H1 (cell line): ENCODE measurements around the gene MCF2L2. TPM values are rescaled to one million over a fixed set of nuclear protein-coding genes. Genes with fewer than 3 reads are reported as not detected.

ENCODE experiments used
- CTCF ChIA-PET: fragments of 300-600 bp; sonication (Branson Sonifier 250); formaldehyde crosslinking; loops from one replicate; lab custom pipeline; 2021; ENCODE audit not compliant: partially characterized antibody; lab: Charles Lee
- POLR2A ChIA-PET: fragments of 300-600 bp; sonication (Branson Sonifier 250); formaldehyde crosslinking; loops from one replicate; lab custom pipeline; 2021; ENCODE audit warnings: inconsistent platforms; ENCODE audit not compliant: partially characterized antibody; lab: Charles Lee
- DNase-seq, 2 experiments: peaks; one replicate each; pipeline versions ENCODE4 v3.0.0 to v3.0.0-alpha.2; 2010 to 2022; ENCODE audit warnings: low spot score in 2 of 2, low read depth in 1 of 2, mixed read lengths in 1 of 2
- FAIRE-seq: peaks from 2 replicates; lab custom pipeline; 2011; peaks lifted over from hg19 to GRCh38; lab: Jason Lieb, UNC
- H2AFZ ChIP-seq: 2 replicates; pipeline ENCODE4 v1.8.1; 2012; ENCODE audit warnings: low read length, inconsistent platforms
- H2AK5ac ChIP-seq: 2 replicates; pipeline ENCODE4 v1.6.1; 2013; ENCODE audit warnings: low read depth, low read length
- H2BK120ac ChIP-seq: replicated peaks from 2 replicates; pipeline ENCODE3; 2013; ENCODE audit warnings: low read depth, low read length, inconsistent platforms
- H2BK12ac ChIP-seq: 2 replicates; pipeline ENCODE4 v1.6.1; 2013; ENCODE audit warnings: low read depth, low read length
- H2BK15ac ChIP-seq: 2 replicates; pipeline ENCODE4 v1.6.1; 2013; ENCODE audit warnings: low read length
- H2BK20ac ChIP-seq: 2 replicates; pipeline ENCODE4 v1.6.1; 2013; ENCODE audit warnings: low read length
- H2BK5ac ChIP-seq: 2 replicates; pipeline ENCODE4 v1.6.1; 2013; ENCODE audit warnings: low read depth, low read length
- H3K14ac ChIP-seq: 2 replicates; pipeline ENCODE4 v1.6.1; 2013; ENCODE audit warnings: inconsistent platforms; ENCODE audit not compliant: insufficient read length
- H3K18ac ChIP-seq: 2 replicates; pipeline ENCODE4 v1.6.1; 2013; ENCODE audit warnings: low read length; ENCODE audit errors: extremely low read depth
- H3K23ac ChIP-seq: 2 replicates; pipeline ENCODE4 v1.6.1; 2013; ENCODE audit warnings: inconsistent platforms; ENCODE audit not compliant: insufficient read length
- H3K23me2 ChIP-seq: 2 replicates; pipeline ENCODE4 v1.6.1; 2013; ENCODE audit warnings: low read depth, low read length
- H3K27ac ChIP-seq: 2 replicates; pipeline ENCODE4 v1.6.1; 2011; ENCODE audit warnings: low read depth, low read length, inconsistent platforms
- H3K27me3 ChIP-seq, 4 experiments: replicated peaks in 1 of 4; 1 replicate in 1 of 4; 2 replicates in 3 of 4; pipeline versions ENCODE4 v1.6.1 to v1.8.1; 2011 to 2013; ENCODE audit warnings: low read length in 3 of 4, mild to moderate bottlenecking in 3 of 4, inconsistent platforms in 2 of 4, mixed read lengths in 2 of 4, moderate library complexity in 1 of 4; ENCODE audit not compliant: control insufficient read depth in 3 of 4, insufficient read depth in 3 of 4; ENCODE audit errors: extremely low read depth in 1 of 4
- H3K36me3 ChIP-seq, 4 experiments: 2 replicates each; pipeline versions ENCODE4 v1.6.1 to v1.8.1; 2011 to 2013; ENCODE audit warnings: mild to moderate bottlenecking in 4 of 4, low read length in 3 of 4, moderate library complexity in 2 of 4, control low read depth in 1 of 4, inconsistent platforms in 1 of 4; ENCODE audit not compliant: insufficient read depth in 4 of 4, control insufficient read depth in 2 of 4
- H3K4ac ChIP-seq: replicated peaks from 2 replicates; pipeline ENCODE3; 2013; ENCODE audit warnings: low read length, low read depth, mixed read lengths, inconsistent platforms; ENCODE audit not compliant: insufficient read length
- H3K4me1 ChIP-seq, 4 experiments: replicated peaks in 1 of 4; 1 replicate in 1 of 4; 2 replicates in 3 of 4; pipeline versions ENCODE4 v1.6.1 to v1.8.1; 2011 to 2013; ENCODE audit warnings: low read length in 3 of 4, inconsistent platforms in 2 of 4, mixed read lengths in 1 of 4; ENCODE audit not compliant: insufficient read depth in 4 of 4, control insufficient read depth in 3 of 4
- H3K4me2 ChIP-seq, 2 experiments: 2 replicates each; pipeline versions ENCODE4 v1.6.1 to v1.8.1; 2011 to 2013; ENCODE audit warnings: low read depth in 2 of 2, low read length in 2 of 2, control low read depth in 1 of 2, inconsistent platforms in 1 of 2, mild to moderate bottlenecking in 1 of 2; ENCODE audit not compliant: insufficient read depth in 1 of 2
- H3K4me3 ChIP-seq, 4 experiments: fragments of 200-600, 300-600 bp in 1 of 4; sonication (generic), shearing (Covaris generic), sonication (Bioruptor Twin) in 1 of 4; 2 replicates each; pipeline versions ENCODE4 v1.5.1 to v1.8.1; 2011 to 2016; ENCODE audit warnings: low read length in 4 of 4, low read depth in 3 of 4, control low read depth in 2 of 4, inconsistent platforms in 2 of 4, mild to moderate bottlenecking in 2 of 4, mixed read lengths in 1 of 4, moderate library complexity in 1 of 4; ENCODE audit not compliant: insufficient read depth in 2 of 4; ENCODE audit errors: extremely low read depth in 1 of 4
- H3K56ac ChIP-seq: replicated peaks from 2 replicates; pipeline ENCODE3; 2013; ENCODE audit warnings: low read depth, mild to moderate bottlenecking, mixed read lengths, low read length, inconsistent platforms; ENCODE audit not compliant: insufficient read length
- H3K79me1 ChIP-seq: 2 replicates; pipeline ENCODE4 v1.6.1; 2013; ENCODE audit warnings: low read depth, low read length, control low read depth
- H3K79me2 ChIP-seq, 2 experiments: 2 replicates each; pipeline versions ENCODE4 v1.6.1 to v1.8.1; 2012 to 2013; ENCODE audit warnings: low read length in 2 of 2, mild to moderate bottlenecking in 2 of 2, inconsistent platforms in 1 of 2; ENCODE audit not compliant: insufficient read depth in 2 of 2, control insufficient read depth in 1 of 2
- H3K9ac ChIP-seq, 4 experiments: replicated peaks in 1 of 4; 1 replicate in 1 of 4; 2 replicates in 3 of 4; pipeline versions ENCODE4 v1.6.1 to v1.8.1; 2011 to 2013; ENCODE audit warnings: low read depth in 3 of 4, low read length in 3 of 4, control low read depth in 2 of 4, mild to moderate bottlenecking in 2 of 4, moderate library complexity in 2 of 4, inconsistent platforms in 1 of 4; ENCODE audit errors: extremely low read depth in 1 of 4
- H3K9me3 ChIP-seq, 2 experiments: 2 replicates each; pipeline versions ENCODE4 v1.6.1 to v1.8.1; 2012 to 2013; ENCODE audit warnings: mild to moderate bottlenecking in 2 of 2, moderate library complexity in 2 of 2, control low read depth in 1 of 2, inconsistent platforms in 1 of 2, low read depth in 1 of 2, low read length in 1 of 2, mixed read lengths in 1 of 2; ENCODE audit not compliant: insufficient read depth in 2 of 2
- H4K20me1 ChIP-seq, 2 experiments: replicated peaks in 1 of 2; 2 replicates each; pipeline versions ENCODE3 to v1.8.1; 2011 to 2013; ENCODE audit warnings: inconsistent platforms in 2 of 2, low read length in 2 of 2, mild to moderate bottlenecking in 1 of 2; ENCODE audit not compliant: insufficient read depth in 2 of 2, control insufficient read depth in 1 of 2
- H4K5ac ChIP-seq: 2 replicates; pipeline ENCODE4 v1.6.1; 2013; ENCODE audit warnings: low read length, low read depth, mixed read lengths, inconsistent platforms; ENCODE audit not compliant: insufficient read length
- H4K8ac ChIP-seq: 2 replicates; pipeline ENCODE4 v1.8.0; 2013; ENCODE audit warnings: mild to moderate bottlenecking, moderate library complexity, low read length, inconsistent platforms; ENCODE audit not compliant: insufficient read depth; ENCODE audit errors: extremely low read depth
- H4K91ac ChIP-seq: replicated peaks from 2 replicates; pipeline ENCODE3; 2013; ENCODE audit warnings: low read length, mixed read lengths, inconsistent platforms; ENCODE audit not compliant: insufficient read length
- ATF2 ChIP-seq: IDR thresholded peaks from 2 replicates; pipeline ENCODE4 v1.6.1; 2012; ENCODE audit warnings: low read length, inconsistent platforms
- CEBPB ChIP-seq: IDR thresholded peaks from 2 replicates; pipeline ENCODE4 v1.6.1; 2012; ENCODE audit warnings: low read depth, low read length
- E2F6 ChIP-seq: IDR thresholded peaks from 2 replicates; pipeline ENCODE4 v1.6.1; 2012; ENCODE audit warnings: inconsistent platforms
- HDAC2 ChIP-seq, 2 experiments: fragments of 300-600 bp in 1 of 2; sonication (generic) in 1 of 2; IDR thresholded peaks; 2 replicates each; pipeline ENCODE4 v1.6.1; 2011 to 2012; ENCODE audit warnings: low read depth in 2 of 2, low read length in 2 of 2, mild to moderate bottlenecking in 2 of 2, moderate library complexity in 2 of 2, borderline replicate concordance in 1 of 2, inconsistent platforms in 1 of 2
- RAD21 ChIP-seq, 2 experiments: IDR thresholded peaks in 1 of 2; conservative IDR thresholded peaks in 1 of 2; 2 replicates each; pipeline ENCODE4 v1.6.1; 2011; ENCODE audit warnings: low read depth in 2 of 2, low read length in 2 of 2, improper control_type of control experiment in 1 of 2, inconsistent platforms in 1 of 2, mild to moderate bottlenecking in 1 of 2, moderate library complexity in 1 of 2
- RBBP5 ChIP-seq: IDR thresholded peaks from 2 replicates; pipeline ENCODE4 v1.7.1; 2012; ENCODE audit warnings: low read depth, mild to moderate bottlenecking, inconsistent platforms, low read length, moderate library complexity, borderline replicate concordance
- SP2 ChIP-seq: IDR thresholded peaks from 2 replicates; pipeline ENCODE4 v1.6.1; 2012; ENCODE audit warnings: mild to moderate bottlenecking, low read length, inconsistent platforms
- TBP ChIP-seq: IDR thresholded peaks from 2 replicates; pipeline ENCODE4 v1.6.1; 2011; ENCODE audit warnings: low read depth, low read length, improper control_type of control experiment
- WGBS, 2 experiments: shearing (Covaris generic) in 1 of 2; methylation state at CpG; one replicate each; pipeline versions ENCODE4 v1.1.6 to v1.1.7; 2013 to 2015; ENCODE audit warnings: low lambda C conversion rate in 2 of 2, mixed read lengths in 2 of 2, inconsistent platforms in 1 of 2, low coverage in 1 of 2, missing lambda C conversion rate in 1 of 2; ENCODE audit not compliant: insufficient replicate concordance in 2 of 2, insufficient coverage in 1 of 2, insufficient read length in 1 of 2; ENCODE audit errors: extremely low coverage in 1 of 2, missing lambda C conversion rate in 1 of 2; 5-methylcytosine and 5-hydroxymethylcytosine counted together
- polyA plus RNA-seq, 7 experiments: library from polyadenylated mRNA; depleted of rRNA in 3 of 7; stranded (reverse) in 5 of 7; unstranded in 2 of 7; fragments of >200 nt in 5 of 7; fragments of 200-250 nt in 2 of 7; gene quantifications; 1 replicate in 5 of 7; 2 replicates in 1 of 7; 4 replicates in 1 of 7; pipeline versions ENCODE4 v1.2.1 to v1.2.3, GENCODE V29; 2011 to 2013; ENCODE audit warnings: missing spikeins in 2 of 7, mixed read lengths in 2 of 7
- total RNA-seq: library from RNA; stranded (reverse); fragmentation: NEBNext Ultra II Directional; extraction: Animal tissue kit (Norgen Biotek cat#: 25700); gene quantifications from 2 replicates; pipeline ENCODE4 v1.2.1, GENCODE V29; 2021

The MCF2L2 gene
- total and polyA plus RNA-seq, 2 of the 8 experiments (the other 6 are each of a cell fraction or from before 2014, with no cell fraction given) = 4.1 to 13.7 TPM

- peaks cover 0 to 21% (median 1%) of the 10 kb centered on the region in 4 experiments; a peak in 4 of 8 replicates for H3K36me3 ChIP-seq
- H2BK15ac ChIP-seq = no peak overlapping the region
- no peak overlapping the region for H2BK5ac ChIP-seq
- no peak overlapping the region for H2AFZ ChIP-seq
- 94% methylated on average over 2 of the region's 2 CpGs; no CpG with 5 or more reads in 1 of the 2 experiments for WGBS, 2 experiments
- no peak overlapping the region for H4K5ac ChIP-seq
- H2BK120ac ChIP-seq = no peak overlapping the region
- H3K4me3 ChIP-seq = no peak overlapping the region
- no peak overlapping the region for H3K14ac ChIP-seq
- no peak overlapping the region for H3K27ac ChIP-seq
- DNase-seq (no peak), FAIRE-seq (no peak)
- no peak for TF ChIP-seq ATF2
- TF ChIP-seq HDAC2 (IDR thresholded peaks at IDR 0.05; ENCODE audit: borderline replicate concordance in 1 of 2, low read depth in 2 of 2, low read length in 2 of 2) = no peak
- no peak for TF ChIP-seq RAD21 (IDR thresholded peaks at IDR 0.05 in 1 of 2, conservative IDR thresholded peaks at IDR 0.05 in 1 of 2; ENCODE audit: low read depth in 2 of 2, low read length in 2 of 2)
- no peak for TF ChIP-seq TBP
- TF ChIP-seq E2F6 = no peak
- no peak for TF ChIP-seq RBBP5
- TF ChIP-seq CEBPB = no peak
- no peak for TF ChIP-seq SP2
- no peak overlapping the region for H4K8ac ChIP-seq
- H3K18ac ChIP-seq = no peak overlapping the region
- H3K9ac ChIP-seq = no peak overlapping the region
- no peak overlapping the region for H2AK5ac ChIP-seq
- no peaks in the 10 kb centered on the region for H3K79me2 ChIP-seq
- H4K91ac ChIP-seq = no peak overlapping the region
- no peak overlapping the region for H2BK20ac ChIP-seq
- no peaks in the 10 kb centered on the region for H3K27me3 ChIP-seq
- no peak overlapping the region for H2BK12ac ChIP-seq
- no peaks in the 10 kb centered on the region for H4K20me1 ChIP-seq
- CTCF ChIA-PET = interaction anchor here (0.7 to 1.5 kb wide), 2 partner anchors 11 to 88 kb away, joined by 3 to 4 read pairs; no protein-coding TSS in a partner anchor
- H3K79me1 ChIP-seq = no peaks in the 10 kb centered on the region
- peaks cover 0 to 5% (median 3%) of the 10 kb centered on the region in 4 experiments; a peak in 4 of 7 replicates for H3K4me1 ChIP-seq
- no peaks in the 10 kb centered on the region; the same call in 1 of the 2 replicates for H3K23me2 ChIP-seq
- no peak overlapping the region for H3K56ac ChIP-seq
- H3K23ac ChIP-seq = no peak overlapping the region
- H3K4ac ChIP-seq = no peak overlapping the region
- no peak overlapping the region for H3K4me2 ChIP-seq
- POLR2A ChIA-PET = no interaction called here
- H3K9me3 ChIP-seq = no peaks in the 10 kb centered on the region
Observed at GRCh38 chr3:183293966-183294365, 134.5 kb downstream of the MCF2L2 start.
